ENCODE results near the gene ERFE.

The ERFE gene

DNA sequence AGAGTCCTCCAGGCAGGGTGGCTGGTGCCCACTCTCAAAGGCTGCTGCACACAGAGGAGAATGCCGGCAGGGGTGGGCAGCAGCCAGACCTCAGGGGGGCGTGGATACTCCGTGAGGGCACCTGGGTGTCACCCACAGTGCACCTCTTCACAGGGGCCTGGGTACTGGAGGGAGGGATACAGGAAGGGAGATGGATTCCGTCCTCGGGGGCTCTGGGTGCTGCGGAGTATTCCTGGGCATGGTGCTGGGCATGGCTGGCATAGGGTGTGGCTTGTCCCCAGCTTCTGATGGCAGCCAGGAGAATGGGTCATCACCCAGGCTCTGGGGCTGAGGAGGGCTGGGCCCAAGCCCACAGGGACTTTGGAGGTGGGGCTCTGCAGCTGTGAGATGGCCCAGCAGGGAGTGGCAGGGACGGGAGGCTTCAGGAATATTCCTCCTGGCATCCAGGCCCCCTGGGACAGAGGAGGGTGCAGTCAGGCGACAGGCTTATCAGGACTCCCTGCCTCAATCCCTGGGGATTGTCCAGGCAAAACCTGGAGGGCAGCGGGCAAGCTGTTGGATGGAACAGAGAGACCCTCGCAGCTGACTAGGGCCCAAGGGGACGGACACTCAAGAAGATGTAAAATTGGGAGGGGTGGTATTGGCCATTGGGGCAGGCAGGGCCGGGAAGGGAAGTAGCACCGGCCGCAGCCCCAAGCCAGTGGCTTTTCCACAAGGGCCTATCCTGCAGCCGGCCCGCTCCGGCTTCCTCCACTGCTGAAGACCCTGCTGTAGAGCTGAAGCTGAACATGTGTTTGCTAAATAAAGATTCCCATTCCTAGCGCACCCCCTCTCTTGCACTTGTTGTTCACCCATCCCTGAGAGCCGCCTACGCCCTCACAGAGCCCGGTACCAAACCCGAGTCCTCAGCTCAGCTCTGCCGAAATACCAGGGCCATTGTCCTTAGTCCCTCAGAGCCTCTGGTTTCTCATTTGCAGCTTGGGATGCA, 26.0 kb upstream of the ERFE start:
- Histone ChIP-seq H3K4me3 (ENCODE audit: low read depth in 1 of 2, low read length in 2 of 2) (no peak overlapping the region), H3K27me3 (ENCODE audit: insufficient read depth, low read length, poor library complexity) (no peaks in the 10 kb centered on the region), H3K9me3 (ENCODE audit: insufficient read depth, low read length, severe bottlenecking) (no peaks in the 10 kb centered on the region), H3K27ac (ENCODE audit: low read length) (no peak overlapping the region), H2AFZ (ENCODE audit: low read depth, low read length) (no peak overlapping the region), H3K9ac (ENCODE audit: low read depth, low read length) (no peak overlapping the region), H3K4me2 (ENCODE audit: insufficient read depth, low read length) (no peak overlapping the region), H4K20me1 (ENCODE audit: insufficient read depth, low read length) (no peaks in the 10 kb centered on the region; the same call in 1 of the 2 replicates), H3K4me1 (ENCODE audit: insufficient read depth, low read length) (no peaks in the 10 kb centered on the region), H3K79me2 (ENCODE audit: insufficient read depth, low read length) (no peaks in the 10 kb centered on the region), H3K36me3 (ENCODE audit: insufficient read depth, low read length) (no peaks in the 10 kb centered on the region)
- TF ChIP-seq CTCF (IDR thresholded peaks at IDR 0.05; ENCODE audit: borderline replicate concordance, extremely low read depth, low read length, poor library complexity, severe bottlenecking) (no peak), EZH2 (IDR thresholded peaks at IDR 0.05; ENCODE audit: borderline replicate concordance, low read depth, low read length, severe bottlenecking) (no peak)
- ATAC-seq (ENCODE audit: insufficient read depth, low read depth): no peak
- DNase-seq: no peak

GRCh38 chr2:238133499-238134392, 25.0 kb upstream of the ERFE start:
- ATAC-seq (ENCODE audit: insufficient read depth, low read depth) (no peak), DNase-seq (no peak)
- Histone ChIP-seq H3K79me2 (ENCODE audit: insufficient read depth, low read length) (no peaks in the 10 kb centered on the region), H3K4me3 (ENCODE audit: low read depth in 1 of 2, low read length in 2 of 2) (no peak overlapping the region), H3K4me2 (ENCODE audit: insufficient read depth, low read length) (no peak overlapping the region), H4K20me1 (ENCODE audit: insufficient read depth, low read length) (no peaks in the 10 kb centered on the region; the same call in 1 of the 2 replicates), H3K9ac (ENCODE audit: low read depth, low read length) (no peak overlapping the region), H3K36me3 (ENCODE audit: insufficient read depth, low read length) (no peaks in the 10 kb centered on the region), H3K27me3 (ENCODE audit: insufficient read depth, low read length, poor library complexity) (no peaks in the 10 kb centered on the region), H3K4me1 (ENCODE audit: insufficient read depth, low read length) (no peaks in the 10 kb centered on the region), H3K27ac (ENCODE audit: low read length) (no peak overlapping the region), H3K9me3 (ENCODE audit: insufficient read depth, low read length, severe bottlenecking) (no peaks in the 10 kb centered on the region), H2AFZ (ENCODE audit: low read depth, low read length) (no peak overlapping the region)
- TF ChIP-seq EZH2 (IDR thresholded peaks at IDR 0.05; ENCODE audit: borderline replicate concordance, low read depth, low read length, severe bottlenecking) (no peak), CTCF (IDR thresholded peaks at IDR 0.05; ENCODE audit: borderline replicate concordance, extremely low read depth, low read length, poor library complexity, severe bottlenecking) (peak; percentile 6)

DNA sequence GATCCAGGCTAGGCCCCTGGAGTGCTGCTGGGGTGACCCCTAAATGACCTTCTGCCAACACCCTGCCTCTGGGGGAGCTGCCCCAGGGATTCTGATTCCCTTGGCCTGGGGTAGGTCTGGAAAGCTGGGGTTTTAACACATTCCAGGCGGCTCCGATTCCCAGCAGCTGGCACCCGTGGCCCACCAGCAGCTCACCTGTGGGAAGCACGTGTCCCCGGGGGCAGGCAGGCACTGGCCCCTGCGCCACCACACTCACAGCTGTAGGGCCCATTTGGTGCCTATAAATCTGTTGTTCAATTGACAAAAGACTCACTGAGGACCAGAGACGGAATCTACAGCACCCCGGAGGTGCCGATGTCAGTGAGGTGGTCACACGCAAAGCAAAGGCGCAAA, 24.4 kb upstream of the ERFE start:
- Histone ChIP-seq H4K20me1 (ENCODE audit: insufficient read depth, low read length) (no peaks in the 10 kb centered on the region; the same call in 1 of the 2 replicates), H3K27ac (ENCODE audit: low read length) (no peak overlapping the region), H3K79me2 (ENCODE audit: insufficient read depth, low read length) (no peaks in the 10 kb centered on the region), H2AFZ (ENCODE audit: low read depth, low read length) (no peak overlapping the region), H3K27me3 (ENCODE audit: insufficient read depth, low read length, poor library complexity) (no peaks in the 10 kb centered on the region), H3K4me2 (ENCODE audit: insufficient read depth, low read length) (no peak overlapping the region), H3K36me3 (ENCODE audit: insufficient read depth, low read length) (no peaks in the 10 kb centered on the region), H3K4me1 (ENCODE audit: insufficient read depth, low read length) (no peaks in the 10 kb centered on the region), H3K9me3 (ENCODE audit: insufficient read depth, low read length, severe bottlenecking) (no peaks in the 10 kb centered on the region), H3K4me3 (ENCODE audit: low read depth in 1 of 2, low read length in 2 of 2) (no peak overlapping the region), H3K9ac (ENCODE audit: low read depth, low read length) (no peak overlapping the region)
- TF ChIP-seq EZH2 (IDR thresholded peaks at IDR 0.05; ENCODE audit: borderline replicate concordance, low read depth, low read length, severe bottlenecking): no peak
- TF ChIP-seq CTCF (IDR thresholded peaks at IDR 0.05; ENCODE audit: borderline replicate concordance, extremely low read depth, low read length, poor library complexity, severe bottlenecking): no peak
- DNase-seq: no peak
- ATAC-seq (ENCODE audit: insufficient read depth, low read depth): no peak
